GM19468 (cell line): ENCODE measurements around the gene ADGRA1.

ENCODE experiments used
- ATAC-seq: cut with Tn5 transposase; IDR thresholded peaks from one replicate; pipeline ENCODE4 v1.9.1; 2021; ENCODE audit warnings: mild to moderate bottlenecking, moderate library complexity, moderate number of reproducible peaks; ENCODE audit not compliant: unreplicated experiment; ENCODE audit errors: extremely low read depth

Gene ADGRA1

DNA sequence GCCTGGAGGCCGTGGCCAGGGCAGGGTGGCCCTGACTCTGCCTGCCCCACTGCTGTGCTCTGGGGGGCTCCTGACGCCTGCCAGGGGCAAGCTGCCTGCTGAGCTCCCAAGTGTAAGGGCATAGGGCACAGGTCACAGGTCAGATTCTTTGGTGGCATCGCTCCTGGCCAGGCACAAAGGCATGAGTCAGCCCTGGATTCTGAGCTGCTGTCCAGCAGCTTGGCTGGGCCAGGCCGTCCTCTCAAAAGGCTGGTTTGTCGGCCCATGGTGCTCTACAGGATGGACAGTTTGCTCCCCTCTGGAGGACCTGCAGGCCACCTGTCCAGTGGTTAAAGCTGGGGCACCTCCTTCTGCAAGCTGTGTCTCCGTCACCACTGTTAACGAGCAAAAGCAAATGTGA, 2.9 kb downstream of the ADGRA1 start:
- no peak for ATAC-seq

DNA sequence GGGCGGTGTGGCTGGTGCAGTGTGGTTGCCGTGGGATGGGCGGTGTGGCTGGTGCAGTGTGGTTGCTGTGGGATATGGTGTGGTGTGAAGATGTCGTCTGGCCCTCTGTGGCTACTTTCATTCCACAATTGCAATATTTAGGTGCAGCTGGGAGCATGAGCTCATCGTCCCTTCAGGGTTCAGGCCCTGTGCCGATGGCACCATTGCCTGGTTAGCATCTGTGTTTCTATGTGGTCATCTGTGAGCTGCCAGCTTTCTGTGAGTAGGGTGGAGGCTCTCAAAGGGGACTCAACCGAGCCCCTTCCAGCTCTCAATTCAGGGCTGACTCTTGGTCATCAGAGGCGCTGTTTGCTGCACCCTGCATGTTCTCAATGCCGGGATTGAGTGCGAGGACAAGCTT, 3.6 kb downstream of the ADGRA1 start:
- ATAC-seq: no peak

DNA sequence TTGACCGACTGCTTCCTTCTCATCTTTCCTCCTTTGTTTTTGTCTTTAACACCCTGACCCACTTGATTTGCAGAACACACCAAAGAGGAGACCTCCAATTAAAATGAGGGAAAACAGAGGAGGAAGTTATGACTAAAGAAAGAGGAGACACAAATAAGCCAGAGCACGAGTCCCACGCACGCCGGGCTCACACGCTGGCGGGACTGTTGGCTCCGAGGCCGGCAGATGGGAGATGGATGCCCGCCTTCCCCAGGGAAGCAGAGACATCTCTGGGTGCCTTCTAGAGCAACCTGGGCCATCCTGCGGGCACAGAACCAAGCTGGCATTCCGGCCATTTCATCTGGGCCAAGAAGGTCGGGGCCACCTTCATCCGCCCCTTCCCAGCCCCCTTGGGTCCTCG, 5.6 kb downstream of the ADGRA1 start:
- ATAC-seq: no peak

DNA sequence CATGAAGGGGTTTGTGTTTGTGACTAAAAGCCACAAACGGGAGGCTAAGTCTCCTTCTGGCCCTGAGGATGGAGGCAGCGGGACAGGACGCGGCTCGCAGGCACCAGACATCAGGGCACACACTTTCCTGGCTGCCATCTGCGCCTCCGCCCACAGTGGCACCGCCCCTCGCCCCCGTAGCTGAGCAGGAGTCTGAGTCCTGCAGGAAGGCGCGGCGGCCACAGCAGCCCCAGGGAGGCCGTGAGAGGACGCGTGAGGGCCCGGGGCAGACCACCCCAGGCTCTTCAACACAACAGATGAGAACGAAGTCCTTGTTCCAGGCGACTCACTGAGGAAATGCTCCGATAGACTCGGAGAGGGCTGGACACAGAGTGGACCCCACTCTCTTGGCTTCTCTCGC, 6.6 kb downstream of the ADGRA1 start:
- no peak for ATAC-seq

DNA sequence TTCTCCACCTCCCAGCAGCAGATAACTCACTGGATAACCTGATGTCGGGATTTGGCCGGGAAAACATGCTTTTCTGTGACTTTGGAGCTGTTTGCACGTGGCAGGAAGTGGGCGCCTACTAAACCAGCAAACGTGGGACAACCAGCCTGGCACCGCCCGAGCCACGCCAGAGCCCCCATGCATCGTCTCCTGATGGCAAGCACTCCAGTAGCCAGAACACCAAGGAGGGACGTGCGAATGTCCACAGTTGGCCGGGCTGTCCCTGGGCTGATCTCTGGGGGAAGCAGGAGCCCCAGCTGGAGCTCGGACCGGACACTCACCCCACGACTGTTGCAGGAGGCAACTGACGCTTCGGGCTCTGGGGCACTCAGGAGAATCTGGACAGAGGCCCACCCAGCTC, 7.1 kb downstream of the ADGRA1 start:
- ATAC-seq: no peak

DNA sequence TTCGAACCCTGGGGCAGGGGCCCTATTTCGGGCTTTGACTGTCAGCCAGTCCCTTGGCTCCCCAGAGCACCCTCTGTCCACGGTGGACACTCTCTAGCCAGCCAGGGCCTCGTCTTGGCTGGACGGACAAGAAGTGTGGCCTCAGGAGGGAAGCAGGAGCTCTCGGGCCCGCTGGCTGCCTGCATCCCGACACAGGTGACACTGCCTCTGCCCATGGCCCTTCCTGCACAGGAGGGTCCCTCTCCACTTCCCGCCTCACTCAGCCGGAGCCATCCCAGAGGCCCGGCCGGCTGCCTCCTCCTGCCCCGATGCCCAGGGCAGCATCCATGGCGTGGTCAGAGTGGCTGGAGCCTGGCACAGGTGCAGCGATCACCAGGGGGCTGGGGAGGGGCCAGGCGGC, 7.9 kb downstream of the ADGRA1 start:
- ATAC-seq: no peak

DNA sequence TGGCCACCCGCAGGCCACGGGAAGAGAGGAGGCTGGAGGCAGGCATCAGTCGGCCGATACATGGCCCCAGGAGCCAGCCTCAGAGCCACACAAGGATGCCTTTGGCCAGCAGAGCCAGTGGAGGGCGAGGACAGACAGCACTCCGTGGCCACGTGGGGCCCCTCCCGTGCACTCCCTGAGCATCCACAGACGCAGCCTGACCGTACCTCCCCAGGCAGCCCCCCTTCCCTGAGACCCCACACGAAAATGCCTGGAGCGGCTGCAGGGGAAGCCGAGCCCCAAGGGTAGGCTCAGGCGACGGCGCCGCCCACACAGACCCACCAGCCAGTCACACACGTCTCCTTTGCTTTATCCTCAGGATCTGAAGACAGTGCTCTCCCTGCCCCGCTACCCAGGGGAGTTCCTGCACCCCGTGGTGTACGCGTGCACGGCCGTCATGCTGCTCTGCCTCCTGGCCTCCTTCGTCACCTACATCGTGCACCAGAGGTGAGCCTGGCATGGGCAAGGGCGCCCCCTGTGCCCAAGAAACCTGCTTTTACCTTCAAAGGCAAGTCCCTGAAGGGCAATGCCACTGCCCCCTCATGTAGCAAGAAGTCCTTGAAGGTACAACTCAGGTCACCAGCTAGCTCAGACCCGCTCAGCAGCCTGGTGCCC, 9.0 kb downstream of the ADGRA1 start:
- ATAC-seq: no peak

DNA sequence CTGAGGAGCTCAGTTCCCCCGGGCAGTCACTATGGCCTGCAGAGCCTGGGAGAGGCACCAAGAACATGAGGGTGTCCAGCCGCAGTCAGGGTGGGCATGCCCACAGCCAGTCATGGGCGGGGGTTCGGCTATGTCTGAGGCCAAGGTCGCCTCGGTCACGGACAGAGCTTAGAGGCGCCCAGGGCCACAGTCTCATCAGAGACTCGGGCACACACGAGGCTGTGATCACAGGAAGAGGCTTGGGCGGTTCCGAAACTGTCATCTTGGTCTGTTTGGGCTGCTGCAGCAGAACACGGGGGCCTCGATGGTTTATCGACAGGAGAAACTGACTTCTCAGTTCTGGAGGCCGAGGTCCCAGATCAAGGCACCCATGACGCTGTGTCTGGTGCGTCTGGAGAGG, 9.7 kb downstream of the ADGRA1 start:
- ATAC-seq: no peak

DNA sequence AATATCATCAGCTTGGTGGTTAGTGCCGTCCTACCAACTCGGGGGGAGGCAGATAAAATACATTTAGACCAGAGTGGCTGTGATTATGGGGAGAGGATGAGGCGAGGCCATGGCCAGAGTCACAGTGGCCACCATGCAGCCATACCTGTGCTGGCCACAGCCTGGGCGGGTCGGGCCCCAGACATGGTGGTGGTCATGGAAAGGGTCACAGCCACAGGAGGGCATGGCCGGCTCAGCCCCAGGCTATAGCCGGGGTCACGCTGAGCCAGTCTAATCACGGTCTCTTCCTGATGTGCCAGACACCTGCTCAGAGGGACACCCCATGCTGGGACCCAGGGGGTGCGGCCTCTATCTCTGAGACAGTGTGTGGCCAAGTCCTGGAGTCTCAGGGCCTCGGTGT, 10.2 kb downstream of the ADGRA1 start:
- ATAC-seq: no peak

DNA sequence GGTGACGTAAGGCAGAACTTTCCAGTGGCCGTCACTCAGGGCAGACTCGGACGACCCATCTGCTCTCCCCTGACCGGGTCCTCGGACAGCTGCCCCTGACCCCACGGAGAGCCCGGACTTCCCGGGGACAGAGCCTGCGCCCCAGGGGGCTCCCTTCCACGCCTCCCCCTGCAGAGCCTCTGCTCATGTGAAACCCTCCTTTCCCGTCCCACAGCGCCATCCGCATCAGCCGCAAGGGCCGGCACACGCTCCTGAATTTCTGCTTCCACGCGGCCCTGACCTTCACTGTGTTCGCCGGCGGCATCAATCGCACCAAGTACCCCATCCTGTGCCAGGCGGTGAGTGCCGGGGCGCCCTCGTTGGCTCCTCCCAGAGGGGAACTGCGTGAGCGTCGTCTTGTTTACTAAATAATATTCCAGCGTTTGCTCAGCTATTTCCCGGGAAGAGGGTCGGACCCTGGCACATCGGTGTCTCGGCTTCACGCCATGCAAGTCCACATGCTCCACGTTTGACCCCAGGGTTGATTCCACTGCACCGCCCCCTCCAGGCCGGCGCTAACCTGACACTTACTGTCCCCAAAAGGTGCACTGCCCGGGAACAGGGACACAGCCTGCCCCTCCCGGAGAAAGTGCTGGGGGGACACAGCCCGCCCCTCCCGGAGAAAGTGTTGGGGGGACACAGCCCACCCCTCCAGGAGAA, 10.9 kb downstream of the ADGRA1 start:
- ATAC-seq: no peak

DNA sequence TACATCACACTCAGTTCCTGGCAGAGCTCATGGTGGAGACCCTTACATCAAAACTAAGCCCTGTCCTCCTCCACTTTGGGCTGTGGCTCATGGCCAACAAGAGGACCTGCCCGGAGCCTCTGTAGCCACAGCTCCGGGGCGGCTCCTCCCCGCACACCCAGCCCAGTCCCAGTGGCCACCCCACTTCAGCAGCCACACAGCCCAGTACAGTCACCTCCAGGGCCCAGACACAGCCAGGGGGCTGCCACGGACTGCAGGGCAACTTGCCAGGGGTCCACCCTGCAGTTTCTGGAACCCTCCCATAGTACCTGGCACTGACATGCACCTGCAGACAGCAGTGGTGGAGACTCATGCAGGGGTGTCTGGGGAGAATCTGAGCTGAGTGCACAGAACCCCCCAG, 11.8 kb downstream of the ADGRA1 start:
- no peak for ATAC-seq

DNA sequence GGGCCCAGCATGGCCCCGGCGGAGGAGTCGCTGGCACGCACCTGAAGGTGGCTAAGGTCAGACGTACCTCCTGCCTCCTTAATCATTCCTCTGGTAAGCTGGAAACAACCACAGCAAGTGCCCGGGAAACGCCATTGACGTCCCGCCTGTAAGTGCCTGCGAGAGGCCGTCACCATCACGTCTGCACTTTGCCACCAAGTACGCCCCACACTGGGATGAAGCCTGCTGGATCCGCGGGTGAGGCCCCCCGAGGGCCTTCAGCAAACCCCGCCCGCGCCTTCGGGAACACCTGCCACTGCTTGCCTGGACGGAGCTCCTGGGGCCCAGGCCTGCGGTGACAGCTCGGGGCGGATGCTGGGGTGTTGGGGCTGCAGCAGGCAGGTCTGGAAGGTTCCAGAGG, 12.5 kb downstream of the ADGRA1 start:
- ATAC-seq: no peak

DNA sequence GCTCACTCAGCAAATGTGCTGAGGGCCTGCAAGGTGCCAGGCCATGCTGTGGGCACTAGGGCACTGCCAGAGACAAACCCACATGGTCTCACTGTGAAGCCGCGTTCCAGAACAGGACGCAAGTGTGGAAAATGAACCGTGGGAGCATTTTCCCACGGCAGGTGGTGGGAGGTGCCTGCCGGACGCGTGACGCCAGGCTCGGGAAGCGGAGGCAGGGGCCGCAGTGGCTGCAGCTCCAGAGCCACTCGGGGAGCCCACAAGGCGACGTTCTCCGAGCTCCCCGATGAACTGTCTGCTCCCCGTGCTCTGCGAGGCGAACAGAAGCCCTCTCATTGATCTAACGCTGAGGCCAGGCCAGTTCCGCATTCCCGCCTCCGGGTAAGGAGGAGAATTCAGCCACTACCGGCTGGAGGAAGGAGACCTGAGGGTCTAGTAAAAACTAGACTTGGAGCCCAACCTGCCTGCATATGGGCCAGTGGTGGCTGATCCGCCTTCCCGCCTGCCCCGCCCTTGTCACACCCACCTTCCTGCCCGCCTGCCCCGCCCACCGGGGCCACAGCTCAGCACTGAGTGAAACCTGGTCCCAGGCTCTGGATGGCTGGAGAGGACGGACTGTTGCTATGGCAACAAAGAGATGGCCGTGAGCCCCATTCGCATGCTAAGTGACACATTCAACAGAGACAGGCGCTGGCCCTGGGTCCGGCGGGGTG, 13.1 kb downstream of the ADGRA1 start:
- ATAC-seq: no peak

DNA sequence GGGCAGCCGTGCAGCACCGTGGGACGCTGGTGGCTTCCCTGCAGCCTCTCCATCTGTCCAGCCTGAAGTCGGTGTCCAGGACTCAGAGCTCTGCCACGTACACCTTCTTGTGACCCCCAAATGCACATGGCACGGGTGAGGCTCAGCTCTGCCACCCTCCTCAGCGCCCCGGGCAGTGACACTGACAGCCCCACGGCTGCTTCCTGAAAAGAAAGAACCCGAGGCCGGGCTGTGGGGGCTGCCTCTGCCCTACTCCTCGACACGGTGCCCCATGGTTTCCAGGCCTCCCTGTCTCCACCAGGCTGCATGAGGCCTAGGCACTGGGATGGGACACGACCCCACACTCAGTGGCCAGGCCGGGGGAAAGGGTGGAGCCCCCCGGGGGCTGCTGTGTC, 13.7 kb downstream of the ADGRA1 start:
- ATAC-seq: no peak

DNA sequence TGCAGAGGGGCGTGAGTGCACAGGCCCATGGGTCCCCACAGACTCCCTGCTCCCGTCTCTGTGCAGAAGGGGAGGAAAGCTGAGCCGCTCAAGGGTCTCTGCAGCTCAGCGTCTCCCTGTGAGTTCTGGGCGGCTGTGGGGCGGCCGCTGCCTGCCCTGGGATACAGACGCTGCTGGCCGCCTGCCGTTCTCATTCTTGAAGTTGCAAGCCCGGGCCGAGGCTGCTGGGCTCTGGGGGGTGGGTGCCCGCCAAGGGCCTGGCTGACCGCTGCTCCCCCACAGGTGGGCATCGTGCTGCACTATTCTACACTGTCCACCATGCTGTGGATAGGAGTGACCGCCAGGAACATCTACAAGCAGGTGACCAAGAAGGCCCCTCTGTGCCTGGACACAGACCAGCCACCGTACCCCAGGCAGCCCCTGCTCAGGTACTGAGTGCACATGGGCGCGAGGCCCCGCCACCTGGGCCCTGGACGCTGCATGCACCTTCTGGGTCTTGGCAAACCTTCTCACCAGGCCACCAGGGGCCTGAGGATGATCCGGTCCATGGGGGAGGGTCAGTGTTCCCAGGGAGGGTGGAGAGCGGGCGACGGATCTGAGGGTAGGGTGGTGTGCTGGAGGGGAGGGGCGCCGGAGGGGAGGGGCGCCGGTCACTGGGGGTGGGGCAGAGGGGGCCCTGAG, 14.8 kb downstream of the ADGRA1 start:
- no peak for ATAC-seq

DNA sequence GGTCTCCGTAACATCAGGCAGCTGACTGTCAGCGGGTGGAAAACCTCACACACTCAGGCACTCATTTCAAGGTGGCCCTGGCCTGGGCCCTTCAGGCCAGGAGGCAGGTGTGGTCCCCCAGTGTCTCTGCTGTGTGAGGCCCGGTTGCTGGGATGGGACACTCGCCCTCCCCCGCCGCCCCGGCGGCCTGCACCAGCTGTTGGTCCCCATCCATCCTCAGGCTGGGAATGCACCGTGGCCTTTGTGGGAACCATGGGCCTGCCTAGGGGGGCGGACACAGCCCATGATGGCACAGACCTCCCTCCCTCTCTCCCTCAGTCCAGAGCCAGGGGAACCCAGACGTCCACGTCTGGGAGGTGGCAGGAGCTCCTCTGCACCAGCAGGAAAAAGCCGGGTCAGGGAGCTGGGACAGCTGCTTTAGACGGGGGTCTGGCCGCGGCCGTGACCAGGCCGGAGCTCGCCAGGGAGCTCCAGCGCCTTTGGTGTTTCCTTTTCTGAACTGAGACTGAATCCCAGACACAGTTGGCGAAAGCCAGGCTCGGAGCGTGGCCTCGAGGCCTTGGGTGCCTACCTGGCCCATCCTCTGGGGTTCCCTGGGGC, 15.7 kb downstream of the ADGRA1 start:
- ATAC-seq: no peak

DNA sequence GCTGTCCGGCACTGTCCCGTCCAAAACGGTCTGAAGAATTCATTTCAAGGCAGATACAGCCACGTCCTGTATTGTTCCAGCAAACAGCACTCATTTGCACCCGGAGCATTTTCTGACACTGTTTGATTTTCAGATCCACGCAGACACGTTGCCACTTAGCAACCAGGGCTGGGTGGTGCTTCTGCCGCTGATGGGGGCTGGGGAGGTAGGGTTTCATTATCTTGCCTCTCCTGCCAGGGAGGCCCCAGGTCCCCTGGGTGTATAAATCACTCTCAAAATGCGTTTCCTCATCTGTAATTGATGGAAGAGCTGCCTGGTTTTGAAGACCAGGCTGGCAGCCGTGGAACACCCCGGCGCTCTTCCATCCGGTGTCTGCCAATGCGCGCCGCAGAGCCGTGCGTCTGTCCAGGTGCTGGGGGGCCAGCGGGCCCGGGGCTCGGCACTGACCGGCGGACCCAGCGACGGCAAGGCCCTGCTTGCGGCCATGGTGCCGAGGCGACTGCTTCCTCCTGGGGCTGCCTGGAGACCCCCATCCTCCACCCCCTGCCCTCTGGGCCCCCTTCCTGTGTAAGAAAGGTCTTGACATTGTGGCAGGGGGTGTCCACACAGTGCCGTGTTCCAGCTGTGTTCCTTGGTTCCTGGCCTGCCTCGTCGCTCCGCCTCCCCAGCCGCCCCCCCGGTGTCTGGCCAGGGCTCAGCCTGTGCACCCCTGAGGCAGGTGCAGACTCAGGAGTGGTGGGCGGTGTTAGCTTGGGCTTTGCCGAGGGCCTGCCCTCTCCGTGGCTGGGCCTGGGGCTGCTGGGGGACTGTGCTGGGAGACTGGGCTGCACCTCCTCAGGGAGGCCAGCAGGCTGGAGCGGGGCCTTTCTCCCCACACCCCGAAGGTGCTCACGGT, 16.6 kb downstream of the ADGRA1 start:
- ATAC-seq: no peak

DNA sequence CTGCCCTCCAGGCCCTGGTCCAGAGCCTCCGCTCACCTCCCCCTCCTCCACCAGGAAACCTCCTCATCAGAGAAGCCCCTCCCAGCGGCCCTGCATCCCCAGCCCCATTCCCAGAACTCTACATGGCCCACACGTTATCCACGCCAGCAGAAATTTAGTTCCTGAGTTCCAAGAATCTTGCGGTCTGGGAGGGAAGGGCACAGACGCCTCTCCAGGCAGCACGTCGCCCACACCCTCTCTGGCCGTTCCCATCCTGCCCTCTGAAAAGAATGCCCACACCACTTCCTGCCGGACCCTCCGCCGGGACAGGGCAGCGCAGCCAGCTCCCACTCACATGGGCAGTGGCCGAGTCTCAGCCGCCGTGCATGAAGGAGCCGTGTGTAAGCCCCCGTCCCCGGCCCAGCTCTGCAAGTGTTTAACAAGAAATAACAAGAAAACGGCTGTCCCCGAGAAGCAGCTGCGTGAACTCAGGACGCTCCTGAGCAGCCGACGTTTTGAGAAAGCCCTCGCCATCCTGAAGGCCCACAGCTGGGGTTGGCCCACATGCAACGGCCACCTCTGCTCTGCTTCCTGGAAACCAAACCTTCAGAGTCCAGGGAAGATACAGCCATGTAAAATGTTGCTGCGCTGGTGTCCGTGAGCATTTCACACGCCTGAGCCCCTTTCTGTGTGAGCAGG, 17.4 kb downstream of the ADGRA1 start:
- ATAC-seq: no peak

DNA sequence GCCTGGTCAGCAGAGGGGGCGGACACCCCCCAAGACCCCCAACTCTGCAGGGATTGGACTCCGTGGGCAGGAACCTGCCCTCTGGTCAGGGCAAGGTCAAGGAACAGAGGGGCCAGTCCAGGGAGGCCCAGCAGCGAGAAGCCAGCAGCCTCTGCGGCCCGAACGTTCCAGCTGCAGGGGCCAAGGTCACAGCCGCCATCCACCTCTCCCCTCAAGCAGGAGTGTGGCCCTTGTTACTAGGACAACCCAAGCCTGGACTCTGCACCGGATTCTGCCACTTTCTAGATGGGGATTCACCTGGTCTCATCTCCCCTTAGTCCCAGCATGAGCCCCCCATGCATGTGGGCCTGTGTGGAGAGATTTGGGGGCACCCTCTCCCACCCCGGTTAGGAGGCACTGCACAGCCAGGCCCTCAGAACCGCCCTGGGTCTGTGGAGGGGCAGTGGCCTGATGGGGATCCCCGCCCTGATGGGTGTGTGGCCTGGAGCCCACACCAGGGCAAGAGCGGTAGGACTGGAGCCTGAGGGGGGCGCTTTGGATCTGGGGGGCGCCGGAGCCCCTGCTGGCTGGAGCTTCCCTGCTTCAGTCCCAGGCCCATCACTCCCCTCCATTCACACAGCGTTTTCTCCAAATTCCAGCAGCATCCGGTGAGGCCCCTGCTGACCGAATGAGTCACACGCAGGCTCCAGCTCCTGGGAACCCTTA, 18.1 kb downstream of the ADGRA1 start:
- no peak for ATAC-seq
